IMR-90 (cell line): ENCODE measurements around the gene TMEM121B.

ENCODE experiments used
- BHLHE40 ChIP-seq: fragments of 150-350 bp; IDR thresholded peaks from 2 replicates; pipeline ENCODE4 v1.6.1; 2016; ENCODE audit warnings: mild to moderate bottlenecking, low read depth, low read length
- CEBPB ChIP-seq: IDR thresholded peaks from 2 replicates; pipeline ENCODE4 v1.6.1; 2012; ENCODE audit warnings: low read depth, low read length, improper control_type of control experiment
- CHD1 ChIP-seq: IDR thresholded peaks from 2 replicates; pipeline ENCODE4 v1.6.1; 2012; ENCODE audit warnings: low read depth, low read length, improper control_type of control experiment
- MAFK ChIP-seq: IDR thresholded peaks from 2 replicates; pipeline ENCODE4 v1.6.1; 2012; ENCODE audit warnings: low read depth, low read length, improper control_type of control experiment
- MXI1 ChIP-seq: IDR thresholded peaks from 2 replicates; pipeline ENCODE4 v1.6.1; 2012; ENCODE audit warnings: low read depth, mild to moderate bottlenecking, low read length, moderate library complexity, borderline replicate concordance
- POLR2A ChIP-seq: IDR thresholded peaks from 2 replicates; pipeline ENCODE4 v1.6.1; 2012; ENCODE audit warnings: mild to moderate bottlenecking, low read depth, low read length
- RAD21 ChIP-seq: IDR thresholded peaks from 2 replicates; pipeline ENCODE4 v1.6.1; 2012; ENCODE audit warnings: low read length, improper control_type of control experiment
- RCOR1 ChIP-seq: IDR thresholded peaks from 2 replicates; pipeline ENCODE4 v1.6.1; 2012; ENCODE audit warnings: mild to moderate bottlenecking, low read length, improper control_type of control experiment; ENCODE audit not compliant: insufficient replicate concordance
- TF ChIP-seq, protein P1 (sequence below): conservative IDR thresholded peaks from 2 replicates; pipeline ENCODE4 v1.5.1; 2012; ENCODE audit warnings: mild to moderate bottlenecking, low read depth, low read length, improper control_type of control experiment
- TF ChIP-seq, protein P2 (sequence below): fragments of 150-350 bp; IDR thresholded peaks from 2 replicates; pipeline ENCODE4 v1.6.1; 2017; ENCODE audit warnings: mild to moderate bottlenecking, antibody characterized with exemption, low read length, low read depth

DNA sequence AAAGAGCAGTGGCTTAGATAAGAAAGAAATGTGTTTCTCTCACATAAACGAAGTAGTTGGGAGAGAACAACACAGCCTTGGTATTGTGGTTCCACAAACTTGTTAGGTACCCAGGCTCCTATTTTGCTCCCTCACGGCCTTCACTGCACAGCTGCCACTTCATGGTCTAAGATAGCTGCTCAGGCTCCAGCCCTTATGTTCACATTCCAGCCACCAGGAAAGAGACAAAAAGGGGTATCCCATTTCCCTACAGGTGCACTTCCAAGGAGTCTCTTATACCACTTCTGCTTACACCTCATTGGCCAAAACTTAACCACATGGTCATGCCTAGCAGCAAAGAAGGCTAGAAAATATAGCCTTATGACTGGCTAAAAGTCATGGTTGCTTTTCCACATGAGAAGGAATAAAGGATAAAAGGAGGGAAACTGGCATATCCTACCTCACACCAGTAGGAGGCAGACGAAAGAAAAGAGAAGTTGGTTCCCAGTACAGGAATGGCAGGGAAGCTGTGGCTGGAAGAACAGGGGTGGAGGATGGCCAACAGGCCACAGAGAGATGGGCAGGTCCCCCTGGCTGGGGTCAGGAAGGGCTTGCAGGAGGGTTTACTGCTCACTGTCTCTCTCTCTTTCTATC lies 43.3 kb upstream of the TMEM121B start:
- TF ChIP-seq CHD1 (no peak), POLR2A (no peak), RCOR1 (no peak), MXI1 (no peak), BHLHE40 (no peak), MAFK (no peak), RAD21 (no peak), CEBPB (no peak)
- TF ChIP-seq, protein P1, sequence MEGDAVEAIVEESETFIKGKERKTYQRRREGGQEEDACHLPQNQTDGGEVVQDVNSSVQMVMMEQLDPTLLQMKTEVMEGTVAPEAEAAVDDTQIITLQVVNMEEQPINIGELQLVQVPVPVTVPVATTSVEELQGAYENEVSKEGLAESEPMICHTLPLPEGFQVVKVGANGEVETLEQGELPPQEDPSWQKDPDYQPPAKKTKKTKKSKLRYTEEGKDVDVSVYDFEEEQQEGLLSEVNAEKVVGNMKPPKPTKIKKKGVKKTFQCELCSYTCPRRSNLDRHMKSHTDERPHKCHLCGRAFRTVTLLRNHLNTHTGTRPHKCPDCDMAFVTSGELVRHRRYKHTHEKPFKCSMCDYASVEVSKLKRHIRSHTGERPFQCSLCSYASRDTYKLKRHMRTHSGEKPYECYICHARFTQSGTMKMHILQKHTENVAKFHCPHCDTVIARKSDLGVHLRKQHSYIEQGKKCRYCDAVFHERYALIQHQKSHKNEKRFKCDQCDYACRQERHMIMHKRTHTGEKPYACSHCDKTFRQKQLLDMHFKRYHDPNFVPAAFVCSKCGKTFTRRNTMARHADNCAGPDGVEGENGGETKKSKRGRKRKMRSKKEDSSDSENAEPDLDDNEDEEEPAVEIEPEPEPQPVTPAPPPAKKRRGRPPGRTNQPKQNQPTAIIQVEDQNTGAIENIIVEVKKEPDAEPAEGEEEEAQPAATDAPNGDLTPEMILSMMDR, result 0 out of 2 replicates have a peak, but pooled peaks have one; percentile 18
- TF ChIP-seq, protein P2, sequence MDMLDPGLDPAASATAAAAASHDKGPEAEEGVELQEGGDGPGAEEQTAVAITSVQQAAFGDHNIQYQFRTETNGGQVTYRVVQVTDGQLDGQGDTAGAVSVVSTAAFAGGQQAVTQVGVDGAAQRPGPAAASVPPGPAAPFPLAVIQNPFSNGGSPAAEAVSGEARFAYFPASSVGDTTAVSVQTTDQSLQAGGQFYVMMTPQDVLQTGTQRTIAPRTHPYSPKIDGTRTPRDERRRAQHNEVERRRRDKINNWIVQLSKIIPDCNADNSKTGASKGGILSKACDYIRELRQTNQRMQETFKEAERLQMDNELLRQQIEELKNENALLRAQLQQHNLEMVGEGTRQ, result no peak
